SU-DHL-6 (cell line): Measurements from ENCODE around the gene TANGO6.

Experiments
- H2AFZ ChIP-seq: fragments of 200-600 bp; sonication (generic); 2 replicates; pipeline ENCODE4 v1.6.1; 2014; ENCODE audit warnings: low read depth, mild to moderate bottlenecking, moderate library complexity, mixed read lengths, antibody characterized with exemption, low read length; ENCODE audit not compliant: severe bottlenecking
- H3F3A ChIP-seq: fragments of 200-600 bp; shearing (Covaris generic); 2 replicates; pipeline ENCODE4 v1.6.0; 2016; ENCODE audit warnings: antibody characterized with exemption, mild to moderate bottlenecking; ENCODE audit not compliant: insufficient read depth
- H3K27ac ChIP-seq: fragments of 200-600 bp; sonication (generic); 2 replicates; pipeline ENCODE4 v1.5.1; 2016; ENCODE audit warnings: low read depth, mild to moderate bottlenecking, low read length, moderate library complexity, mixed read lengths
- H3K27me3 ChIP-seq: fragments of 200-600 bp; sonication (generic), shearing (Covaris generic); 2 replicates; pipeline ENCODE4 v1.6.0; 2014; ENCODE audit warnings: mild to moderate bottlenecking, low read length
- H3K36me3 ChIP-seq: fragments of 200-600 bp; sonication (generic); 2 replicates; pipeline ENCODE4 v1.6.1; 2014; ENCODE audit warnings: mild to moderate bottlenecking, low read length, mixed read lengths
- H3K4me2 ChIP-seq: fragments of 300-600, 200-600 bp; shearing (Covaris generic), sonication (generic); 2 replicates; pipeline ENCODE4 v1.6.0; 2014; ENCODE audit warnings: low read length, low read depth, mild to moderate bottlenecking; ENCODE audit not compliant: poor library complexity, severe bottlenecking
- H3K4me3 ChIP-seq: fragments of 200-600 bp; sonication (generic); 2 replicates; pipeline ENCODE4 v1.5.1; 2014; ENCODE audit warnings: antibody characterized with exemption, low read length, mild to moderate bottlenecking, mixed read lengths; ENCODE audit not compliant: insufficient read depth, poor library complexity, severe bottlenecking
- H3K79me2 ChIP-seq: fragments of 200-600 bp; sonication (generic); 2 replicates; pipeline ENCODE4 v1.6.1; 2014; ENCODE audit warnings: mild to moderate bottlenecking, low read length, moderate library complexity; ENCODE audit not compliant: insufficient read depth
- H3K9ac ChIP-seq: fragments of 200-600 bp; sonication (generic); 2 replicates; pipeline ENCODE4 v1.7.0; 2014; ENCODE audit warnings: mild to moderate bottlenecking, low read length
- H3K9me2 ChIP-seq: fragments of 200-600 bp; sonication (generic); replicated peaks from 2 replicates; pipeline ENCODE4 v1.6.1; 2014; ENCODE audit warnings: low read length; ENCODE audit not compliant: insufficient read depth
- H3K9me3 ChIP-seq: fragments of 200-600 bp; sonication (generic); 2 replicates; pipeline ENCODE4 v1.6.1; 2014; ENCODE audit warnings: low read length, mixed read lengths; ENCODE audit not compliant: insufficient read depth
- H4K20me1 ChIP-seq: fragments of 200-600 bp; sonication (generic); 2 replicates; pipeline ENCODE4 v1.6.1; 2014; ENCODE audit warnings: low read depth, mild to moderate bottlenecking, antibody characterized with exemption, low read length, moderate library complexity, mixed read lengths
- EZH2phosphoT487 ChIP-seq: fragments of 200-600 bp; sonication (generic), shearing (Covaris generic); conservative IDR thresholded peaks from 2 replicates; pipeline ENCODE4 v1.6.1; 2018; ENCODE audit warnings: mild to moderate bottlenecking, antibody characterized with exemption, low read length, moderate library complexity, mixed read lengths
- TF ChIP-seq, protein P1 (sequence below): fragments of 200-600 bp; sonication (generic); IDR thresholded peaks from one replicate; pipeline ENCODE4 v1.5.1; 2017; ENCODE audit warnings: antibody characterized with exemption, mild to moderate bottlenecking, low read length, moderate library complexity; ENCODE audit not compliant: insufficient read depth, poor library complexity, severe bottlenecking

TANGO6 gene

GRCh38 chr16:69084289-69084688 lies 241.0 kb downstream of the TANGO6 start:
- no peak overlapping the region for H3K9ac ChIP-seq

DNA sequence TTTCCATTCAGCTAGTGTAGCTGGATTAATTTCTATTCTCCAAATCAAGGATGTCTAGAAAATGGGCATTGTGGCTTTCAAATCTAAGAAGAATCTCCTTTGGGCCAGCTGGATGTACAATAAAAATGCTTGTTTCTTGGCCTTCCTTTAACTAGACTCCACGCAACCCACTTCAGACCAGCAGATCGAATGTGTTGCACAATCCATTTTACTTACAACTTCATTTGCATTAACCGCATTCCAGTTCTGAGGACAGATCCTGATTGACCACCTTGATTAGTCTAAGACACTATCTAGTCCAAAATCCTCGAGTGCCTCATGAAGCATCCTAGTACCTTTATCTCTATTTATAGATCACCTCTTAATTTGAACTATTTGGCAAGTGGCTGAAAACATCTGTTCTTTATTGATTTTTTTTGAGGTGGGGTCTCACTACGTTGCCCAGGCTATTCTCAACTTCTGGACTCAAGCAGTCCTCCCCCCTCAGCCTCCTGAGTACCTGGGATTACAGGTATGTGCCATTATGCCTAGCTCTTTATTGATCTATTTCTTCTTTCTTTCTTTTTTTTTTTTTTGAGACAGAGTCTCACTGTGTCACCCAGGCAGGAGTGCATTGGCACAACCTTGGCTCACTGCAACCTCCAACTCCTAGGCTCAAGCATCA lies 241.8 kb downstream of the TANGO6 start:
- no peaks in the 10 kb centered on the region for H3K9me2 ChIP-seq
- H3K4me3 ChIP-seq = no peak overlapping the region
- no peak for TF ChIP-seq EZH2phosphoT487
- TF ChIP-seq, protein P1, sequence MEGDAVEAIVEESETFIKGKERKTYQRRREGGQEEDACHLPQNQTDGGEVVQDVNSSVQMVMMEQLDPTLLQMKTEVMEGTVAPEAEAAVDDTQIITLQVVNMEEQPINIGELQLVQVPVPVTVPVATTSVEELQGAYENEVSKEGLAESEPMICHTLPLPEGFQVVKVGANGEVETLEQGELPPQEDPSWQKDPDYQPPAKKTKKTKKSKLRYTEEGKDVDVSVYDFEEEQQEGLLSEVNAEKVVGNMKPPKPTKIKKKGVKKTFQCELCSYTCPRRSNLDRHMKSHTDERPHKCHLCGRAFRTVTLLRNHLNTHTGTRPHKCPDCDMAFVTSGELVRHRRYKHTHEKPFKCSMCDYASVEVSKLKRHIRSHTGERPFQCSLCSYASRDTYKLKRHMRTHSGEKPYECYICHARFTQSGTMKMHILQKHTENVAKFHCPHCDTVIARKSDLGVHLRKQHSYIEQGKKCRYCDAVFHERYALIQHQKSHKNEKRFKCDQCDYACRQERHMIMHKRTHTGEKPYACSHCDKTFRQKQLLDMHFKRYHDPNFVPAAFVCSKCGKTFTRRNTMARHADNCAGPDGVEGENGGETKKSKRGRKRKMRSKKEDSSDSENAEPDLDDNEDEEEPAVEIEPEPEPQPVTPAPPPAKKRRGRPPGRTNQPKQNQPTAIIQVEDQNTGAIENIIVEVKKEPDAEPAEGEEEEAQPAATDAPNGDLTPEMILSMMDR = no peak
- H3K27ac ChIP-seq = no peak overlapping the region
- no peak overlapping the region for H3K4me2 ChIP-seq
- H3K9ac ChIP-seq = no peak overlapping the region
- H3F3A ChIP-seq = no peaks in the 10 kb centered on the region
- no peaks in the 10 kb centered on the region for H4K20me1 ChIP-seq
- no peaks in the 10 kb centered on the region for H3K9me3 ChIP-seq
- H3K36me3 ChIP-seq = no peaks in the 10 kb centered on the region
- no peaks in the 10 kb centered on the region for H3K27me3 ChIP-seq
- H2AFZ ChIP-seq = no peak overlapping the region
- H3K79me2 ChIP-seq = no peaks in the 10 kb centered on the region

More at GRCh38 chr16:69084289-69084688, 241.0 kb downstream of the TANGO6 start:
- Histone ChIP-seq H3K4me2 (no peak overlapping the region), H3K9me3 (no peaks in the 10 kb centered on the region), H3K27ac (no peak overlapping the region), H3K79me2 (no peaks in the 10 kb centered on the region), H2AFZ (no peak overlapping the region), H3K9me2 (no peaks in the 10 kb centered on the region), H3K4me3 (no peak overlapping the region), H3K27me3 (no peaks in the 10 kb centered on the region), H4K20me1 (no peaks in the 10 kb centered on the region), H3K36me3 (no peaks in the 10 kb centered on the region), H3F3A (no peaks in the 10 kb centered on the region)
- TF ChIP-seq, protein P1 = no peak
- no peak for TF ChIP-seq EZH2phosphoT487

GRCh38 chr16:69087161-69087581 lies 243.8 kb downstream of the TANGO6 start:
- H3K27me3 ChIP-seq = no peaks in the 10 kb centered on the region
- no peaks in the 10 kb centered on the region for H3K79me2 ChIP-seq
- no peaks in the 10 kb centered on the region for H4K20me1 ChIP-seq
- H2AFZ ChIP-seq = no peak overlapping the region
- no peak overlapping the region for H3K4me2 ChIP-seq
- no peak overlapping the region for H3K4me3 ChIP-seq
- H3K27ac ChIP-seq = no peak overlapping the region
- H3K9me3 ChIP-seq = no peaks in the 10 kb centered on the region
- H3K36me3 ChIP-seq = no peaks in the 10 kb centered on the region
- no peaks in the 10 kb centered on the region for H3K9me2 ChIP-seq
- TF ChIP-seq, protein P1 = no peak
- no peak for TF ChIP-seq EZH2phosphoT487
- H3K9ac ChIP-seq = no peak overlapping the region
- no peaks in the 10 kb centered on the region for H3F3A ChIP-seq
